ENCODE results near the gene PI4K2A. TPM values are rescaled to one million over a fixed set of nuclear protein-coding genes. Genes with fewer than 3 reads are reported as not detected.
"Not testable (repeated sequence)": the region's sequence is repeated elsewhere in the genome, so short reads cannot be mapped to it uniquely, and the experiment has no call there.

Gene PI4K2A
- total RNA-seq, 4 donors from 2014 or later: 14.8 to 25.8 (median 22.7) TPM

GRCh38 chr10:97635577-97635976 lies 4.9 kb upstream of the PI4K2A start:
- Histone ChIP-seq H3K27ac (no peak overlapping the region), H3K27me3 (no peaks in the 10 kb centered on the region), H3K9me3 (no peaks in the 10 kb centered on the region), H3K36me3 (no peaks in the 10 kb centered on the region), H3K4me3 (no peak overlapping the region), H3K4me1 (peaks cover 0 to 18% (median 4%) of the 10 kb centered on the region in 3 donors)
- ATAC-seq: no peak
- 83 to 100% methylated on average over 1 of the region's 1 CpG for WGBS, 2 donors (ENCODE audit: low coverage in 1 of 2)
- TF ChIP-seq POLR2AphosphoS5 (IDR thresholded peaks at IDR 0.05) (no peak), POLR2A (IDR thresholded peaks at IDR 0.05) (no peak), CTCF (IDR thresholded peaks at IDR 0.05) (no peak), EP300 (IDR thresholded peaks at IDR 0.05) (no peak)

DNA sequence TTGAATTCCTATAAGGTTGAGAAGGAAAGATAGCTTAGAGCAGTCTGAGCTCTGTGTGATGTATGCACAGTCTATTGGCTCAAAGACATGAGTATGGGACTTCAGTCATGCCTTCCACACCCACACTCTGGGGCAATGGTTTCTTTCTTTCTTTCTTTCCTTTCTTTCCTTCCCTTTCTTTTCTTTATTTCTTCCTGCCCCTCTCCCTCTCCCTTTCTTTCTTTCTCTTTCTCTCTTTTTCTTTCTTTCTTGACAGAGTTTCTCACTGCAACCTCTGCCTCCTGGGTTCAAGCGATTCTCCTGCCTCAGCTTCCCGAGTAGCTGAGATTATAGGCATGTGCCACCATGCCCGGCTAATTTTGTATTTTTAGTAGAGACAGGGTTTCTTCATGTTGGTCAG lies 1.4 kb upstream of the PI4K2A start:
- ATAC-seq: not testable (repeated sequence)

GRCh38 chr10:97640868-97641811 lies 669 bp downstream of the PI4K2A start:
- H3K36me3 ChIP-seq: peaks cover 0 to 22% of the 10 kb centered on the region in 2 donors
- TF ChIP-seq CTCF (IDR thresholded peaks at IDR 0.05) (no peak), EP300 (IDR thresholded peaks at IDR 0.05) (no peak), POLR2AphosphoS5 (IDR thresholded peaks at IDR 0.05) (no peak), POLR2A (IDR thresholded peaks at IDR 0.05) (no peak)
- H3K9me3 ChIP-seq: no peaks in the 10 kb centered on the region
- no peaks in the 10 kb centered on the region for H3K27me3 ChIP-seq
- peak overlapping the region; percentile 67 to 69 for H3K4me3 ChIP-seq
- H3K27ac ChIP-seq: peak overlapping the region; percentile 76 to 94 (median 91)
- 0 to 4% methylated on average over 13 to 14 of the region's 67 CpGs for WGBS, 2 donors (ENCODE audit: low coverage in 1 of 2)
- peak; percentile 60 for ATAC-seq
- peaks cover 3 to 24% (median 8%) of the 10 kb centered on the region in 3 donors for H3K4me1 ChIP-seq

More for the DNA sequence above, 1.4 kb upstream of the PI4K2A start:
- H3K27me3 ChIP-seq, H3K27ac ChIP-seq, H3K4me3 ChIP-seq, H3K36me3 ChIP-seq, H3K9me3 ChIP-seq: not testable (repeated sequence)
- peaks cover 3 to 24% (median 8%) of the 10 kb centered on the region in 3 donors for H3K4me1 ChIP-seq
- 69% methylated on average over 2 of the region's 3 CpGs; no CpG with 5 or more reads in 1 of the 2 donors for WGBS, 2 donors (ENCODE audit: low coverage in 1 of 2)

GRCh38 chr10:97642471-97643159 lies 2.1 kb downstream of the PI4K2A start:
- ATAC-seq, H3K9me3 ChIP-seq, H3K27ac ChIP-seq, H3K27me3 ChIP-seq: not testable (repeated sequence)
- peaks cover 3 to 28% (median 8%) of the 10 kb centered on the region in 3 donors for H3K4me1 ChIP-seq
- peaks cover 0 to 34% of the 10 kb centered on the region in 2 donors for H3K36me3 ChIP-seq
- H3K4me3 ChIP-seq: peak overlapping the region in 1 of 2 donors; percentile 67
- WGBS, 2 donors (ENCODE audit: low coverage in 1 of 2): 88 to 92% methylated on average over 6 to 12 of the region's 13 CpGs

DNA sequence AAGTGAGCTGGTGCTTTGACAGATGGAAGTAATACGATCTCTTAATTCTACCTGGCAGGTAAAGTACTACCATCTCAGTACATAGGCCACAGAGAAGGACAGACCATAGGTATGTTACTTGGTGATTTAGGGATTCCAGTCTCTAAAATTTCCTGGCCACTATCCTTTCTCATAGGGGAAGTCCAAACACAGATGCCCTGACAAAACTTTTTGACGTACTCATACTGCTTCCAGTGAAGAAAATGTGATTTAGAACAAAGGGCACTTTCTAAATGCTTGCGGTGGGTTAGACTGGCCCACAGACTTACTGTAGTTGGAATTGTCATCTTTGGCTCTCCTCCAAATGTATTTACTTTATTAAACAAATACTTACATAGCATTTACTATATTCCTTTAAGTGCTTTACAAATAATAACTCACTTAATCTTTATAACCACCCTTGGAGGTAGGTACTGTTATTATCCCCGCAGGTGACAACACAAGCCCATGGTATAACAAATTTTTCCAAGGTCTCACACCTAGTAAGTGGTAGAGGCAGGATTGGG lies 3.0 kb downstream of the PI4K2A start:
- Histone ChIP-seq H3K27me3 (no peaks in the 10 kb centered on the region), H3K36me3 (peaks cover 0 to 34% of the 10 kb centered on the region in 2 donors), H3K9me3 (no peaks in the 10 kb centered on the region), H3K27ac (no peak overlapping the region), H3K4me1 (peaks cover 3 to 37% (median 8%) of the 10 kb centered on the region in 3 donors), H3K4me3 (no peak overlapping the region)
- 75 to 85% methylated on average over 3 to 4 of the region's 4 CpGs for WGBS, 2 donors (ENCODE audit: low coverage in 1 of 2)
- TF ChIP-seq EP300 (IDR thresholded peaks at IDR 0.05): no peak
- no peak for TF ChIP-seq CTCF (IDR thresholded peaks at IDR 0.05)
- no peak for TF ChIP-seq POLR2A (IDR thresholded peaks at IDR 0.05)
- TF ChIP-seq POLR2AphosphoS5 (IDR thresholded peaks at IDR 0.05): no peak
- no peak for ATAC-seq

Data from gastroesophageal sphincter (tissue), 4 donors.